Mucosa of descending colon (tissue), 3 donors: ENCODE data around the gene CLEC10A. TPM values are rescaled to one million over a fixed set of nuclear protein-coding genes. Genes with fewer than 3 reads are reported as not detected.
"Not testable (repeated sequence)": the region's sequence is repeated elsewhere in the genome, so short reads cannot be mapped to it uniquely, and the experiment has no call there.

Source experiments
- ATAC-seq: fragments of 200-7000 bp; cut with Tn5 transposase; one replicate; pipeline ENCODE4 v1.9.1; 2020; ENCODE audit warnings: mild to moderate bottlenecking, moderate library complexity
- DNase-seq, 3 donors: peaks; one replicate each; pipeline ENCODE4 v3.0.0-alpha.2; 2020
- H3K36me3 ChIP-seq: fragments of 200-600 bp; one replicate; pipeline ENCODE4 v1.8.0; 2021; ENCODE audit warnings: low read depth, mild to moderate bottlenecking
- H3K4me1 ChIP-seq: fragments of 200-600 bp; one replicate; pipeline ENCODE4 v1.8.0; 2021; ENCODE audit warnings: low read depth, mild to moderate bottlenecking
- H3K4me3 ChIP-seq: fragments of 200-600 bp; one replicate; pipeline ENCODE4 v1.8.0; 2021; ENCODE audit warnings: mild to moderate bottlenecking
- H3K9me3 ChIP-seq: fragments of 200-600 bp; one replicate; pipeline ENCODE4 v1.8.0; 2021; ENCODE audit warnings: mild to moderate bottlenecking
- CTCF ChIP-seq: fragments of 200-600 bp; IDR thresholded peaks from one replicate; pipeline ENCODE4 v1.8.0; 2022; ENCODE audit warnings: antibody characterized with exemption, mild to moderate bottlenecking
- intact Hi-C, 2 donors: fragments of 100-400 bp; cut with DNase I in 1 of 2; cut with micrococcal nuclease in 1 of 2; formaldehyde crosslinking; loops; one replicate each; pipeline versions ENCODE4 v1.11.0 to v1.11.1; 2022; cut with DNase I, micrococcal nuclease
- total RNA-seq, 3 donors: library from RNA; stranded (reverse); fragmentation: NEBNext Ultra II Directional in 2 of 3; extraction: Animal tissue kit (Norgen Biotek cat#: 25700) in 2 of 3; gene quantifications; one replicate each; pipeline versions ENCODE4 v1.2.1 to v1.2.4, GENCODE V29; 2021 to 2023
- donor health status: DM: no; HTN: no; CAD: no; lungs with moderate emphysema.
- donor health status: DM: no; HTN: no; CAD: no.
- donor health status: DM: no; HTN: yes; CAD: no.

The CLEC10A gene
- total RNA-seq, 3 donors from 2014 or later: 3.1 to 15.1 (median 8.9) TPM

DNA sequence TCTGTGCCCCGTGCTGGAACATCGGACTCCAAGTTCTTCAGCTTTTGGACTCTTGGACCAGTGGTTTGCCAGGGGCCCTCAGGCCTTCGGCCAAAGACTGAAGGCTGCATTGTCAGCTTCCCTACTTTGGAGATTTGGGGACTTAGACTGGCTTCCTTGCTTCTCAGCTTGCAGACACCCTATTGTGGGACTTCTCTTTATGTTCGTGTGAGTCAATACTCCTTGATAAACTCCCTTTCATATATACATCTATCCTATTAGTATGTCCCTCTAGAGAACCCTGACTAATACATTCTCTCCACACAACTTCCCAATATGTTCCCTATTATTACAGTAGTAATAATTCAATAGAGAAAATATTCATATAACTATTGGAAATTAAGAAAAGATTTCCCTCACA, 43.8 kb upstream of the CLEC10A start:
- no peaks in the 10 kb centered on the region for H3K4me1 ChIP-seq
- no peak for TF ChIP-seq CTCF
- no peak for ATAC-seq
- intact Hi-C loops: no loop called here
- H3K9me3 ChIP-seq: no peaks in the 10 kb centered on the region
- no peaks in the 10 kb centered on the region for H3K36me3 ChIP-seq
- H3K4me3 ChIP-seq: no peak overlapping the region
- DNase-seq: no peak

GRCh38 chr17:7122381-7122780, 42.3 kb upstream of the CLEC10A start:
- DNase-seq (no peak), ATAC-seq (no peak)
- intact Hi-C loops: no loop called here
- Histone ChIP-seq H3K4me1 (no peaks in the 10 kb centered on the region), H3K4me3 (no peak overlapping the region), H3K9me3 (no peaks in the 10 kb centered on the region), H3K36me3 (no peaks in the 10 kb centered on the region)
- no peak for TF ChIP-seq CTCF

GRCh38 chr17:7120635-7121034, 40.6 kb upstream of the CLEC10A start:
- not testable (repeated sequence) for H3K4me3 ChIP-seq, ATAC-seq, DNase-seq

DNA sequence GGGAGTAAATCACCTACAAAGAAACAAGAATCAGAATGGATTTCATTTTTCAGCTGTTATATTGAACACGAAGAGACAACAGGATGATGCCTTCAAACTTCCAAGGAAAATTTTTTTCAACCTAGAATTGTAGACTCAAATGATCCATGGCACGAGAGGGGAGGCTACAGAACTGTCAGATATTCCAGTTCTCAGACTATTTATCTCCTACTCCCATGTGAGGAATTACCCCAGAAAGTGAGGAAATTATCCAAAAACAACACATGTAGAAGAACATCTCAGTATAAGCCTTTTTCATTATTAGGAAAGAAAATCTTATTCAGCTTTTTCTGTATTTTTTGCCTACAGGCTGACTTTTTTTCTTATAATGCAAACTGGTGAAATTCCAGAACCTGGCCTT, 40.1 kb upstream of the CLEC10A start:
- no peaks in the 10 kb centered on the region for H3K36me3 ChIP-seq
- no peak for ATAC-seq
- no peak overlapping the region for H3K4me3 ChIP-seq
- intact Hi-C loops: no loop called here
- H3K4me1 ChIP-seq: no peaks in the 10 kb centered on the region
- TF ChIP-seq CTCF: no peak
- H3K9me3 ChIP-seq: no peaks in the 10 kb centered on the region
- no peak for DNase-seq

More at GRCh38 chr17:7120635-7121034, 40.6 kb upstream of the CLEC10A start:
- H3K36me3 ChIP-seq, H3K4me1 ChIP-seq, intact Hi-C loops, H3K9me3 ChIP-seq: not testable (repeated sequence)

DNA sequence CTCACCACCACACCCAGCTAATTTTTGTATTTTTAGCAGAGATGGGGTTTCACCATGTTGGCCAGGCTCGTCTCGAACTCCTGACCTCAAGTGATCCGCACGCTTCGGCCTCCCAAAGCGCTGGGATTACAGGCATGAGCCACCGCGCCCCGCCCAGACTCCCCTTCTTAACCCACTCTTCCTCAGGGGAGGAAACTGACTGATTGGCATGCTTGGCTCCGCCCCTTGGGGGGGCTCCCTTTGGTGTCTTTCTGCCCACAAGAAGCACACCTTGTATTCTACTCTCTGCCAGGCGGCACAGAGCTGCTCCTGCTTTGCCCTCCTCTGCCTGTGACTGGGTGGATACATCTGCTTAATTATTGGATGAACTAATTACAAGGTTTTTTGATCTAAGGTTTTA, 39.3 kb upstream of the CLEC10A start:
- DNase-seq (no peak), ATAC-seq (no peak)
- TF ChIP-seq CTCF: no peak
- Histone ChIP-seq H3K9me3 (no peaks in the 10 kb centered on the region), H3K4me3 (no peak overlapping the region), H3K36me3 (no peaks in the 10 kb centered on the region), H3K4me1 (no peaks in the 10 kb centered on the region)
- intact Hi-C loops: no loop called here

GRCh38 chr17:7114875-7115614, 35.0 kb upstream of the CLEC10A start:
- no peaks in the 10 kb centered on the region for H3K9me3 ChIP-seq
- no peak for TF ChIP-seq CTCF
- intact Hi-C loops: no loop called here
- H3K4me3 ChIP-seq: no peak overlapping the region
- no peaks in the 10 kb centered on the region for H3K4me1 ChIP-seq
- DNase-seq: no peak
- H3K36me3 ChIP-seq: no peaks in the 10 kb centered on the region
- ATAC-seq: peak; percentile 36
